Measurements from ENCODE around the gene TNFRSF13B.
"Not testable (repeated sequence)": the region's sequence is repeated elsewhere in the genome, so short reads cannot be mapped to it uniquely, and the experiment has no call there.

TNFRSF13B gene

DNA sequence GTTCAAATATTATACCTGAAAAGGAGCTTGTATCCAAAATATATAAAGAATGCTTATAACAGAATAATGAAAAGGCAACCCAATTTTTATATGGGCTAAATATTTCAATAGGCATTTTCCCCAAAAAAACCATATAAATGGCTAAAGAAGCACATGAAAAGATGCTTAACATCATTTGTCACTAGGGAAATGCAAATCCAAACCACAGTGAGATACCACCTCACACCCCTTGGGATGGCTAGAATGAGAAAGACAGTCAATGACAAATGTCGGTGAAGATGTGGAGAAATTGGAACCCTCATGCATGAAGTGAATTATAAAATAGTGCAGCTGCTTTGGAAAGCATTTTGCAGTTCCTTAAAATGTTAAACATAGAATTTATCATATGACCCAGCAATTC is 3.1 kb downstream of the TNFRSF13B start:
- Histone ChIP-seq H3K4me3 (replicated peaks; ENCODE audit: insufficient read depth, low read length) (no peak overlapping the region), H3K27me3 (ENCODE audit: insufficient read depth, poor library complexity, severe bottlenecking) (no peaks in the 10 kb centered on the region), H3K27ac (replicated peaks) (no peak overlapping the region)
- TF ChIP-seq POLR2AphosphoS5 (IDR thresholded peaks at IDR 0.05; ENCODE audit: low read depth) (no peak), SPI1 (IDR thresholded peaks at IDR 0.05; ENCODE audit: borderline replicate concordance, low read depth) (no peak), GABPA (IDR thresholded peaks at IDR 0.05; ENCODE audit: low read depth) (no peak)
- TF ChIP-seq, protein P1, sequence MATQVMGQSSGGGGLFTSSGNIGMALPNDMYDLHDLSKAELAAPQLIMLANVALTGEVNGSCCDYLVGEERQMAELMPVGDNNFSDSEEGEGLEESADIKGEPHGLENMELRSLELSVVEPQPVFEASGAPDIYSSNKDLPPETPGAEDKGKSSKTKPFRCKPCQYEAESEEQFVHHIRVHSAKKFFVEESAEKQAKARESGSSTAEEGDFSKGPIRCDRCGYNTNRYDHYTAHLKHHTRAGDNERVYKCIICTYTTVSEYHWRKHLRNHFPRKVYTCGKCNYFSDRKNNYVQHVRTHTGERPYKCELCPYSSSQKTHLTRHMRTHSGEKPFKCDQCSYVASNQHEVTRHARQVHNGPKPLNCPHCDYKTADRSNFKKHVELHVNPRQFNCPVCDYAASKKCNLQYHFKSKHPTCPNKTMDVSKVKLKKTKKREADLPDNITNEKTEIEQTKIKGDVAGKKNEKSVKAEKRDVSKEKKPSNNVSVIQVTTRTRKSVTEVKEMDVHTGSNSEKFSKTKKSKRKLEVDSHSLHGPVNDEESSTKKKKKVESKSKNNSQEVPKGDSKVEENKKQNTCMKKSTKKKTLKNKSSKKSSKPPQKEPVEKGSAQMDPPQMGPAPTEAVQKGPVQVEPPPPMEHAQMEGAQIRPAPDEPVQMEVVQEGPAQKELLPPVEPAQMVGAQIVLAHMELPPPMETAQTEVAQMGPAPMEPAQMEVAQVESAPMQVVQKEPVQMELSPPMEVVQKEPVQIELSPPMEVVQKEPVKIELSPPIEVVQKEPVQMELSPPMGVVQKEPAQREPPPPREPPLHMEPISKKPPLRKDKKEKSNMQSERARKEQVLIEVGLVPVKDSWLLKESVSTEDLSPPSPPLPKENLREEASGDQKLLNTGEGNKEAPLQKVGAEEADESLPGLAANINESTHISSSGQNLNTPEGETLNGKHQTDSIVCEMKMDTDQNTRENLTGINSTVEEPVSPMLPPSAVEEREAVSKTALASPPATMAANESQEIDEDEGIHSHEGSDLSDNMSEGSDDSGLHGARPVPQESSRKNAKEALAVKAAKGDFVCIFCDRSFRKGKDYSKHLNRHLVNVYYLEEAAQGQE (IDR thresholded peaks at IDR 0.05; ENCODE audit: insufficient replicate concordance, low read depth), result no peak
- TF ChIP-seq, protein P2, sequence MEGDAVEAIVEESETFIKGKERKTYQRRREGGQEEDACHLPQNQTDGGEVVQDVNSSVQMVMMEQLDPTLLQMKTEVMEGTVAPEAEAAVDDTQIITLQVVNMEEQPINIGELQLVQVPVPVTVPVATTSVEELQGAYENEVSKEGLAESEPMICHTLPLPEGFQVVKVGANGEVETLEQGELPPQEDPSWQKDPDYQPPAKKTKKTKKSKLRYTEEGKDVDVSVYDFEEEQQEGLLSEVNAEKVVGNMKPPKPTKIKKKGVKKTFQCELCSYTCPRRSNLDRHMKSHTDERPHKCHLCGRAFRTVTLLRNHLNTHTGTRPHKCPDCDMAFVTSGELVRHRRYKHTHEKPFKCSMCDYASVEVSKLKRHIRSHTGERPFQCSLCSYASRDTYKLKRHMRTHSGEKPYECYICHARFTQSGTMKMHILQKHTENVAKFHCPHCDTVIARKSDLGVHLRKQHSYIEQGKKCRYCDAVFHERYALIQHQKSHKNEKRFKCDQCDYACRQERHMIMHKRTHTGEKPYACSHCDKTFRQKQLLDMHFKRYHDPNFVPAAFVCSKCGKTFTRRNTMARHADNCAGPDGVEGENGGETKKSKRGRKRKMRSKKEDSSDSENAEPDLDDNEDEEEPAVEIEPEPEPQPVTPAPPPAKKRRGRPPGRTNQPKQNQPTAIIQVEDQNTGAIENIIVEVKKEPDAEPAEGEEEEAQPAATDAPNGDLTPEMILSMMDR (IDR thresholded peaks at IDR 0.05; ENCODE audit: insufficient read depth, low read length), result no peak
- no peak for DNase-seq (ENCODE audit: low read depth in 1 of 2, low spot score in 1 of 2)

DNA sequence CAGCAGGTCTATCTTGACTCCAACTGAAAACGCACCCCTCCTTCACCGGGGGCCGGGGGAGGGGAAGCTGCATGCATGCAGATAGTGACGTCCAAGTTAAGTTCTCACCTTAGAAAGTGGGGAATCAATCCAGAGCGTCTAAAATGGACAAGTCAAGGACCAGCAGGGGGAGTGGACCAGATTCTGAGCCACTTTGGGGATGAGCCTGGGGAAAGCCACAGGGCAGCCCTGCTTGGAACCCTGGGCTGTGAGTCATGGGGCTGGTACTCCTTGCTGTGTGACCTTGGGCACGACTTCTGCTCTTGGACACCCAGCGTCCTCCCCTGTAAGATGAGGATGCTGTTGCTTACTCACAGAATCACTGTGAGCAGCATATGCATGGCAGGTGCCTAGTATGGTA is 9.1 kb downstream of the TNFRSF13B start:
- H3K27me3 ChIP-seq (ENCODE audit: insufficient read depth, poor library complexity, severe bottlenecking), result no peaks in the 10 kb centered on the region
- no peak overlapping the region for H3K4me3 ChIP-seq (replicated peaks; ENCODE audit: insufficient read depth, low read length)
- TF ChIP-seq GABPA (IDR thresholded peaks at IDR 0.05; ENCODE audit: low read depth) (no peak), POLR2AphosphoS5 (IDR thresholded peaks at IDR 0.05; ENCODE audit: low read depth) (no peak), SPI1 (IDR thresholded peaks at IDR 0.05; ENCODE audit: borderline replicate concordance, low read depth) (no peak)
- TF ChIP-seq, protein P1 (IDR thresholded peaks at IDR 0.05; ENCODE audit: insufficient replicate concordance, low read depth), result no peak
- TF ChIP-seq, protein P2 (IDR thresholded peaks at IDR 0.05; ENCODE audit: insufficient read depth, low read length), result no peak
- H3K27ac ChIP-seq (replicated peaks), result no peak overlapping the region
- no peak for DNase-seq (ENCODE audit: low read depth in 1 of 2, low spot score in 1 of 2)

DNA sequence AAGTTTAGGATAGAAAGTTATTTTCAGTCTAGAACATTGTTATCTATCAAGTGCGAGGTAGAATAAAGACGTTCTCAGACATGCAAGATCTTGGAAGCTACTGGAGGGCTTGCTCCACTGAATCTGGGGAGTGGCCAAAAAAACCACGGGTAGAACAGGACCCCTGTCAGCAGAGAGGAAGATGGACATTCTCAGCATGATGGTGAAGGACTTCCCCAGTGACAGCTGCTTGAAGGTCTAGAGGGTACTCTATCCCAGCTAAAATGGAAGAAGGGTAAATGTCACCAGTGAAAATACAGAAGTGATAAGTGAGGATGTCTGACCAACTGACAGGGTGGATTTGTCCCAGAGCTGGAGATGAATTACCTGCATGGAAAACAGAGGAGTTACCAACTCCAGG is 10.1 kb downstream of the TNFRSF13B start:
- no peak for TF ChIP-seq GABPA (IDR thresholded peaks at IDR 0.05; ENCODE audit: low read depth)
- no peak for TF ChIP-seq POLR2AphosphoS5 (IDR thresholded peaks at IDR 0.05; ENCODE audit: low read depth)
- TF ChIP-seq, protein P1 (IDR thresholded peaks at IDR 0.05; ENCODE audit: insufficient replicate concordance, low read depth), result no peak
- no peak for TF ChIP-seq SPI1 (IDR thresholded peaks at IDR 0.05; ENCODE audit: borderline replicate concordance, low read depth)
- H3K4me3 ChIP-seq (replicated peaks; ENCODE audit: insufficient read depth, low read length), result no peak overlapping the region
- no peak for DNase-seq (ENCODE audit: low read depth in 1 of 2, low spot score in 1 of 2)
- no peaks in the 10 kb centered on the region for H3K27me3 ChIP-seq (ENCODE audit: insufficient read depth, poor library complexity, severe bottlenecking)
- no peak overlapping the region for H3K27ac ChIP-seq (replicated peaks)

DNA sequence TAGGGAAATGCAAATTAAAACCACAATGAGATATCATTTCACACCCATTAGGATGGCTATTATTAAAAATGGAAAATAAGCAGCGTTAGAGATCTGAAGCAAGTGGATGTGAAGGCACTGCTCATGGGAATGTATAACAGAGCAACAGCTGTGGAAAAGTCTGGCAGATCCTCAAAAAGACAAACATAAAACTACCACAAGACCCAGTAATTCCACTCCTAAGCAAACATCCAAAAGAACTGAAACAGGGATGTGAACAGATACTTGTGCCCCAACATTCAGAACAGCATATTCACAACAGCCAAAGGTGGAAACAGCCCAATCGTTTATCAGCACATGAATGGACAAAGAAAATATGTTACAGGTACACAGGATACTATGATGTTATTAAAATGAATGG is 10.9 kb downstream of the TNFRSF13B start:
- not testable (repeated sequence) for H3K27me3 ChIP-seq (ENCODE audit: insufficient read depth, poor library complexity, severe bottlenecking); H3K27ac ChIP-seq (replicated peaks); DNase-seq (ENCODE audit: low read depth in 1 of 2, low spot score in 1 of 2); H3K4me3 ChIP-seq (replicated peaks; ENCODE audit: insufficient read depth, low read length)

DNA sequence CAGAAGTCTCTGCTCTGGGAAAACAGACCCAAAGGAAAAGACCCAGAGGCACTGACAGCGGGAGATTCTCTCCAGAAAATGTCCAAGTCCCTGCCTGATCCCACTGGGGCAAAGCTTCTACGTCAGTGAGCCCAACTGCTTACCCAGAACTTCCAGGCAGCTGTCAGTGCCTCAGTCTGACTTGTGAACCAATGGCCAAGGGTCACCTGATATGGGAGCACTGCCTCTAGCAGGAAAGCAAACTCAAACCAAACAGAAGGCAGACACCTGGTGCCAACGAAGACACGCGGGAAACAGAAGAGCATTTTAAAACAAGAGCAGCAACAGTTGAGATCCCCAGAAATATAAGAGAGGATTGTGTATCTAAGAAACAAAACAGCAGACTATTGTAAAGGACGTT is 16.9 kb downstream of the TNFRSF13B start:
- DNase-seq (ENCODE audit: low read depth in 1 of 2, low spot score in 1 of 2); H3K27ac ChIP-seq (replicated peaks): not testable (repeated sequence)

More for the DNA sequence above, 16.9 kb downstream of the TNFRSF13B start:
- not testable (repeated sequence) for H3K4me3 ChIP-seq (replicated peaks; ENCODE audit: insufficient read depth, low read length); H3K27me3 ChIP-seq (ENCODE audit: insufficient read depth, poor library complexity, severe bottlenecking)
